Upper lobe of right lung (tissue), 1 donor: Measurements from ENCODE around the gene NLGN1. TPM values are rescaled to one million over a fixed set of nuclear protein-coding genes. Genes with fewer than 3 reads are reported as not detected.

ENCODE experiments used
- ATAC-seq: fragments of 200-7000 bp; cut with Tn5 transposase; one replicate; pipeline ENCODE4 v1.9.1; 2020; ENCODE audit warnings: mild to moderate bottlenecking, moderate library complexity
- DNase-seq: peaks from one replicate; pipeline ENCODE4 v3.0.0-alpha.2; 2020
- H3K27ac ChIP-seq: fragments of 200-600 bp; one replicate; pipeline ENCODE4 v1.8.0; 2022
- H3K27me3 ChIP-seq: fragments of 200-600 bp; one replicate; pipeline ENCODE4 v1.8.0; 2022; ENCODE audit warnings: mild to moderate bottlenecking
- H3K36me3 ChIP-seq: fragments of 200-600 bp; one replicate; pipeline ENCODE4 v1.8.0; 2022
- H3K4me1 ChIP-seq: fragments of 200-600 bp; one replicate; pipeline ENCODE4 v1.8.0; 2022
- H3K4me3 ChIP-seq: fragments of 200-600 bp; one replicate; pipeline ENCODE4 v1.8.0; 2022; ENCODE audit warnings: mild to moderate bottlenecking
- H3K9me3 ChIP-seq: fragments of 200-600 bp; one replicate; pipeline ENCODE4 v1.8.0; 2022
- intact Hi-C: fragments of 100-400 bp; cut with DNase I; formaldehyde crosslinking; loops from one replicate; pipeline ENCODE4 v1.11.0; 2022
- total RNA-seq: library from RNA; stranded (reverse); fragmentation: NEBNext Ultra II Directional; extraction: Animal tissue kit (Norgen Biotek cat#: 25700); gene quantifications from one replicate; pipeline ENCODE4 v1.2.1, GENCODE V29; 2021
- TF ChIP-seq, protein P1 (sequence below): fragments of 200-600 bp; IDR thresholded peaks from one replicate; pipeline ENCODE4 v1.8.0; 2022; ENCODE audit warnings: antibody characterized with exemption
- donor health status: DM: no; HTN: yes; CAD: no; lungs with severe emphysema.

Gene NLGN1
- total RNA-seq, 1 donor from 2014 or later, result 3.3 TPM

DNA sequence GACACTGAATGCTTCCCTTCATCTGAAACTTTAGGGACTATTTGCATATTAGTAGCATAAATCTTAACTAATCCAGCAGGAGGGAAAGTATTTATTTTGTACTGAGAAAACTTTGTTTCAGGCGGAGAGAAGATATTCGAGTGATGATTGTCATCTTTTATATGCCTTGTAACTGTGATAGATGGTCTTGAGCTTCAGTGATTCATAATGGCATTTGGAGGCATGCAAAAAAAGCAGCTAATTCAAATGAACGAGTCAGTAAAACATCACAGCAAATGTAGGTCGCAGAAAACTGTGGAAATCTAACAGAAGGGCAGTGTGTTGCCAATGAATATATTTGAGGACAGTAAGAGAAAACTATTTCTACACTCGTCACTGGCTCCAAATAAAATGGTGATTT lies 817.9 kb downstream of the NLGN1 start:
- H3K4me3 ChIP-seq, result no peak overlapping the region
- TF ChIP-seq, protein P1, sequence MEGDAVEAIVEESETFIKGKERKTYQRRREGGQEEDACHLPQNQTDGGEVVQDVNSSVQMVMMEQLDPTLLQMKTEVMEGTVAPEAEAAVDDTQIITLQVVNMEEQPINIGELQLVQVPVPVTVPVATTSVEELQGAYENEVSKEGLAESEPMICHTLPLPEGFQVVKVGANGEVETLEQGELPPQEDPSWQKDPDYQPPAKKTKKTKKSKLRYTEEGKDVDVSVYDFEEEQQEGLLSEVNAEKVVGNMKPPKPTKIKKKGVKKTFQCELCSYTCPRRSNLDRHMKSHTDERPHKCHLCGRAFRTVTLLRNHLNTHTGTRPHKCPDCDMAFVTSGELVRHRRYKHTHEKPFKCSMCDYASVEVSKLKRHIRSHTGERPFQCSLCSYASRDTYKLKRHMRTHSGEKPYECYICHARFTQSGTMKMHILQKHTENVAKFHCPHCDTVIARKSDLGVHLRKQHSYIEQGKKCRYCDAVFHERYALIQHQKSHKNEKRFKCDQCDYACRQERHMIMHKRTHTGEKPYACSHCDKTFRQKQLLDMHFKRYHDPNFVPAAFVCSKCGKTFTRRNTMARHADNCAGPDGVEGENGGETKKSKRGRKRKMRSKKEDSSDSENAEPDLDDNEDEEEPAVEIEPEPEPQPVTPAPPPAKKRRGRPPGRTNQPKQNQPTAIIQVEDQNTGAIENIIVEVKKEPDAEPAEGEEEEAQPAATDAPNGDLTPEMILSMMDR, result no peak
- no peak overlapping the region for H3K27ac ChIP-seq
- intact Hi-C loops, result no loop called here
- DNase-seq (no peak), ATAC-seq (no peak)
- H3K4me1 ChIP-seq, result no peaks in the 10 kb centered on the region
- H3K36me3 ChIP-seq, result no peaks in the 10 kb centered on the region
- no peaks in the 10 kb centered on the region for H3K27me3 ChIP-seq
- H3K9me3 ChIP-seq, result no peaks in the 10 kb centered on the region

DNA sequence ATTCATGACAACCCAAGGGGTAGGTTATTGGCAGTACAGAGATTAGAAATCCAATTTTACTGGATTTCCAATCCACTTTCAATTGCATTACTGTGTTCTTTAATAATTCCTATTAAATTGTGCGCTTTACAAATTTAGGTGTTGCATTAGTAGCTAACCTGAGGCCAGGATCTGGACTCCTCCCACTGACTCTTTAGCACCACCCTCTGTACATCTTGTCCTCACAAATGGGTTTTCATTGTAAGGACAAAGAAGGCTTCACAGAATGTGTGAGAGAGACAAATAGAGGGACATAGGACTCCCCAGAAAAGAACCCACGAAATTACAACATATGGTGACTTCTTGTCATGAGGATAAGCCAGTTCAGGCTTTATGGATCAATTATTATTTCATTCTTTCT lies 818.5 kb downstream of the NLGN1 start:
- ATAC-seq (no peak), DNase-seq (no peak)
- Histone ChIP-seq H3K4me1 (no peaks in the 10 kb centered on the region), H3K27ac (no peak overlapping the region), H3K36me3 (no peaks in the 10 kb centered on the region), H3K27me3 (no peaks in the 10 kb centered on the region), H3K9me3 (no peaks in the 10 kb centered on the region), H3K4me3 (no peak overlapping the region)
- intact Hi-C loops, result no loop called here
- TF ChIP-seq, protein P1, result no peak

DNA sequence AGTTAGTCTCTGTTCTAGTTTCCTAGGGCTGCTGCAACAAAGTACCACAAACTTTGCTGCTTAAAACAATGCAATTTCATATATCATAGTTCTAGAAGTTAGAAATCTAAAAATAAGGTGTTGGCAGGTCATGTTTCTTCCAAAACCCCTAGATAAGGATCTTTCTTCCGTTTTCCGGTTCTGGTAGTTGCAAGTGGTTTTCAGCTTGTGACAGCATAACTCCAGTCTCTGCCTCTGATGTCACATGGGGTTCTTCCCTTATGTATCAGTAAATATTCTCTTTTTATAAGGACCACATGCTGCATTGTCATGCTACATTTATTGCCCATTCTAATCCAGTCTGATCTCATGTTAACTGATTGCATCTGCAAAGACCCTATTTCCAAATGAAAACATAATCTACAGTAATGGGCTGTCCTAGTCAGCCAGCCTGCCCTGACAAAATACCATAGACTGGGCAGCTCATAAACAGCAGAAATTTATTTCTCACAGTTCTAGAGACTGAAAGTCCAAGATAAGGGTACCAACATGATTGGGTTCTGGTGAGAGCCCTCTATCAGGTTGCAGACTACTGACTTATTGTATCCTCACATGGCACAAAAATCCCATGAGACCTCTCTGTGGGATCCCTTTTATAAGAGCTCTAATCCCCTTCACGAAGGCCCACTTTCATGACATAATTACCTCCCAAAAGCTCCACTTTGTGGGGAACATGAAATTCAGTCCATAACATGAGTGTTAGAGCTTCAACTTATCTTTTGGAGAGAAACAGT lies 819.6 kb downstream of the NLGN1 start:
- ATAC-seq (no peak), DNase-seq (no peak)
- no peaks in the 10 kb centered on the region for H3K4me1 ChIP-seq
- no peaks in the 10 kb centered on the region for H3K36me3 ChIP-seq
- H3K27me3 ChIP-seq, result no peaks in the 10 kb centered on the region
- intact Hi-C loops, result no loop called here
- H3K9me3 ChIP-seq, result no peaks in the 10 kb centered on the region
- TF ChIP-seq, protein P1, result no peak
- H3K4me3 ChIP-seq, result no peak overlapping the region
- H3K27ac ChIP-seq, result no peak overlapping the region

DNA sequence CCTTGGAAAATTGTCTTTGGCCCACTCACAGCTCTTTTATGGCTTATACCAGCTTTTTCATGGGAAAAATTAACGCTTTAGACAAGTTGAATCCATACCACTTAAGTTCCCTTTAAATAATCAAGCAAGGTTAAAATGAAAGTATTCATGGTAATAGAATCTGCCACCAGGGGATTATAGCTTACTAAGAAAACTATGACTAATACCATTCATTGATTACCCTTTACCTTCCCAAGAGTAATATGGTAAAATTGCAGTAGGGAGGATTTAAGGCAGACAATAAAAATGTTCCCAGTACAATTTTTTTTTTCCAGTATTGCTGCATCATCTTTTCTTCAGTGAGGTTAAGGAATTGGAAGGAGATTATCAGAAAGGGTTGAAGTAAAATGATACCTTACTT lies 820.5 kb downstream of the NLGN1 start:
- intact Hi-C loops, result no loop called here

DNA sequence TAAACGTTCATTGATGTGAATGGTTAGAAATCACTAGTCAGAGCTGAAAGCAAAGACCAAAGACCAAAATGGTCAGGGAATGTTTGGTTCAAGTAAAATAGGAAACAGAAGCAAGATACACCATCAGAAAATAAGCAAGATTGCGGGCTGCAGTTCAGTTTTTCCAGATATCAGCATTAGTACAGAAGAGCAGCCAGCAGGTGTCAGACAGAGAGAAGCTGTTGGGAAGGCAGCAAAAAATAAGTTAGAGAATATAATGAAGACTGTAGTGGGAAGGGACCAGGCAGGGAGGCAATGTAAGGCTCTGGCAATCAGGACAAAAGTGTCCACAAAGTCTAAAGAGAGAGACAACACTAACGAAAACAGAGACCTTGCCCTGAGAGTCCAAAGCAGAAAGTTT lies 822.2 kb downstream of the NLGN1 start:
- no peaks in the 10 kb centered on the region for H3K27me3 ChIP-seq
- ATAC-seq, result no peak
- no peak overlapping the region for H3K27ac ChIP-seq
- no peak overlapping the region for H3K4me3 ChIP-seq
- intact Hi-C loops, result no loop called here
- DNase-seq, result no peak
- no peaks in the 10 kb centered on the region for H3K36me3 ChIP-seq
- no peaks in the 10 kb centered on the region for H3K9me3 ChIP-seq
- no peaks in the 10 kb centered on the region for H3K4me1 ChIP-seq
- TF ChIP-seq, protein P1, result no peak

More for the DNA sequence above, 820.5 kb downstream of the NLGN1 start:
- H3K27ac ChIP-seq, result no peak overlapping the region
- TF ChIP-seq, protein P1, result no peak
- no peaks in the 10 kb centered on the region for H3K4me1 ChIP-seq
- H3K4me3 ChIP-seq, result no peak overlapping the region
- DNase-seq, result no peak
- no peak for ATAC-seq
- H3K36me3 ChIP-seq, result no peaks in the 10 kb centered on the region
- no peaks in the 10 kb centered on the region for H3K27me3 ChIP-seq
- H3K9me3 ChIP-seq, result no peaks in the 10 kb centered on the region
